Esophagus squamous epithelium (tissue), 5 donors: ENCODE results near the gene PMM2. TPM values are rescaled to one million over a fixed set of nuclear protein-coding genes. Genes with fewer than 3 reads are reported as not detected.

Experiments used
- DNase-seq: peaks from one replicate; lab custom pipeline; 2025; lab: John Stamatoyannopoulos, UW
- H3K27ac ChIP-seq, 4 donors: fragments of 200-600 bp; sonication (generic); one replicate each; pipeline ENCODE4 v1.5.1; 2016 to 2019; ENCODE audit warnings: mild to moderate bottlenecking in 1 of 4
- H3K27me3 ChIP-seq, 4 donors: fragments of 200-600 bp; sonication (generic); 1 replicate in 3 of 4; 2 replicates in 1 of 4; pipeline versions ENCODE4 v1.5.1 to v1.6.0; 2017 to 2021; ENCODE audit warnings: antibody characterized with exemption in 1 of 4
- H3K36me3 ChIP-seq, 3 donors: fragments of 200-600 bp; sonication (generic); one replicate each; pipeline ENCODE4 v1.5.1; 2016 to 2019
- H3K4me1 ChIP-seq, 3 donors: fragments of 200-600 bp; sonication (generic); one replicate each; pipeline ENCODE4 v1.5.1; 2017 to 2019
- H3K4me3 ChIP-seq, 4 donors: fragments of 200-600 bp; sonication (generic); 1 replicate in 3 of 4; 2 replicates in 1 of 4; pipeline ENCODE4 v1.5.1; 2016 to 2019; ENCODE audit warnings: mild to moderate bottlenecking in 2 of 4, moderate library complexity in 1 of 4
- H3K9me3 ChIP-seq, 3 donors: fragments of 200-600 bp; sonication (generic); one replicate each; pipeline ENCODE4 v1.5.1; 2016 to 2019
- POLR2A ChIP-seq, 4 donors: fragments of 450-650 bp; IDR thresholded peaks; one replicate each; pipeline ENCODE4 v1.6.1; 2017; ENCODE audit warnings: antibody characterized with exemption in 4 of 4, mild to moderate bottlenecking in 4 of 4, moderate library complexity in 3 of 4
- WGBS, 2 donors: methylation state at CpG; one replicate each; pipeline ENCODE4 v1.1.5; 2018; 5-methylcytosine and 5-hydroxymethylcytosine counted together
- intact Hi-C: fragments of 100-400 bp; cut with DNase I; formaldehyde crosslinking; loops from one replicate; pipeline ENCODE4 v1.15.0; 2022
- total RNA-seq, 4 donors: library from RNA; depleted of rRNA; stranded (reverse); fragments of >200 nt; gene quantifications; one replicate each; pipeline ENCODE4 v1.1.0, GENCODE V29; 2016
- TF ChIP-seq, protein P1 (sequence below), 6 experiments: fragments of 450-650 bp in 4 of 6; fragments of 200-600 bp in 2 of 6; sonication (generic) in 2 of 6; IDR thresholded peaks; one replicate each; pipeline ENCODE4 v1.5.1; 2016 to 2019; ENCODE audit warnings: antibody characterized with exemption in 6 of 6, mild to moderate bottlenecking in 4 of 6, moderate library complexity in 4 of 6
- donor health status: DM: yes; HTN: yes; CAD: no.

PMM2 gene
- total RNA-seq, 4 donors from 2014 or later, result 36.3 to 54.3 (median 41.4) TPM

DNA sequence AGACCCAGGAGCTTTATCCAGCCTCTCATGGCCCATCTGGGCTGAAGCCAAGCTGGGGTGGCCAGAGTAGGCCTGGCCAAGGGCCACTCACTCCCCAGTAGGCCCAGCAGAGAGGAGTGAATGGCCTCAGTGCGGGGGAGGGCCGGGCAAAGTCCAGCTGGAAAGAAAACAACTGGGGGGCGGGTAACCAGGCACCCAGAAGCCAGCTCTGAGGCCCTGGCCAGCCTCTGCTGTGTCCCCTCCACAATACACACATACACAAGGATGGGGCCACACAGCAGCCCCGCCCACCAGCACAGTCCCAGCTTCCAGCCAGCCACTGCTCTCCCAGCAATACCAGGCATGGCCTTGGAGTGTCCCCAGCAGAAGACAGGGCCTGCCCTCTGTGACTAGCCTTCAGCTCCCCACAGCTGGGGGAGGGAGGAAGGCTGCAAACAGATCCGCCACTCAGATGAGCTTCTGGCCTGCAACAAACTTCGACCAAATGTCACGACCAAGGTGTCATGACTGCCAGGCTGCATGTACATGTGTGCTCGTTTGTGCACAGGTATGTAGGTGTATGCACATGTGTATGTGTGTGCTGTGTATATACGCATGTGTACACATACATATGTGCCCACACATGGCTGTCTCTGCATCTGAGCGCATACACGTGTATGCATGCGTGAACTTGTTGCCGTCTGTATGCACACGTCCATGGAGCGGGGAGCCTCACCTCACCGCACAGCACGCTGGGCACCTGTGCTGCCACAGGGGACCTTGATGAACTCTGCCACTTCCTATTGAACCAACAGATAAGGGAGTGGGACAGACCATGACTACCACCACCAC lies 66.2 kb downstream of the PMM2 start:
- no peak for TF ChIP-seq POLR2A (IDR thresholded peaks at IDR 0.05)
- TF ChIP-seq, protein P1, sequence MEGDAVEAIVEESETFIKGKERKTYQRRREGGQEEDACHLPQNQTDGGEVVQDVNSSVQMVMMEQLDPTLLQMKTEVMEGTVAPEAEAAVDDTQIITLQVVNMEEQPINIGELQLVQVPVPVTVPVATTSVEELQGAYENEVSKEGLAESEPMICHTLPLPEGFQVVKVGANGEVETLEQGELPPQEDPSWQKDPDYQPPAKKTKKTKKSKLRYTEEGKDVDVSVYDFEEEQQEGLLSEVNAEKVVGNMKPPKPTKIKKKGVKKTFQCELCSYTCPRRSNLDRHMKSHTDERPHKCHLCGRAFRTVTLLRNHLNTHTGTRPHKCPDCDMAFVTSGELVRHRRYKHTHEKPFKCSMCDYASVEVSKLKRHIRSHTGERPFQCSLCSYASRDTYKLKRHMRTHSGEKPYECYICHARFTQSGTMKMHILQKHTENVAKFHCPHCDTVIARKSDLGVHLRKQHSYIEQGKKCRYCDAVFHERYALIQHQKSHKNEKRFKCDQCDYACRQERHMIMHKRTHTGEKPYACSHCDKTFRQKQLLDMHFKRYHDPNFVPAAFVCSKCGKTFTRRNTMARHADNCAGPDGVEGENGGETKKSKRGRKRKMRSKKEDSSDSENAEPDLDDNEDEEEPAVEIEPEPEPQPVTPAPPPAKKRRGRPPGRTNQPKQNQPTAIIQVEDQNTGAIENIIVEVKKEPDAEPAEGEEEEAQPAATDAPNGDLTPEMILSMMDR (IDR thresholded peaks at IDR 0.05), result no peak
- H3K27me3 ChIP-seq, result no peaks in the 10 kb centered on the region
- H3K9me3 ChIP-seq, result no peaks in the 10 kb centered on the region
- peak overlapping the region; percentile 24 to 61 (median 54) for H3K27ac ChIP-seq
- H3K4me1 ChIP-seq, result peaks cover 46 to 96% (median 75%) of the 10 kb centered on the region in 3 donors
- DNase-seq, result no peak
- 53 to 57% methylated on average over 11 to 12 of the region's 17 CpGs for WGBS, 2 donors
- peaks cover 0 to 16% (median 5%) of the 10 kb centered on the region in 3 donors for H3K36me3 ChIP-seq
- intact Hi-C loops, result no loop called here
- H3K4me3 ChIP-seq, result no peak overlapping the region

DNA sequence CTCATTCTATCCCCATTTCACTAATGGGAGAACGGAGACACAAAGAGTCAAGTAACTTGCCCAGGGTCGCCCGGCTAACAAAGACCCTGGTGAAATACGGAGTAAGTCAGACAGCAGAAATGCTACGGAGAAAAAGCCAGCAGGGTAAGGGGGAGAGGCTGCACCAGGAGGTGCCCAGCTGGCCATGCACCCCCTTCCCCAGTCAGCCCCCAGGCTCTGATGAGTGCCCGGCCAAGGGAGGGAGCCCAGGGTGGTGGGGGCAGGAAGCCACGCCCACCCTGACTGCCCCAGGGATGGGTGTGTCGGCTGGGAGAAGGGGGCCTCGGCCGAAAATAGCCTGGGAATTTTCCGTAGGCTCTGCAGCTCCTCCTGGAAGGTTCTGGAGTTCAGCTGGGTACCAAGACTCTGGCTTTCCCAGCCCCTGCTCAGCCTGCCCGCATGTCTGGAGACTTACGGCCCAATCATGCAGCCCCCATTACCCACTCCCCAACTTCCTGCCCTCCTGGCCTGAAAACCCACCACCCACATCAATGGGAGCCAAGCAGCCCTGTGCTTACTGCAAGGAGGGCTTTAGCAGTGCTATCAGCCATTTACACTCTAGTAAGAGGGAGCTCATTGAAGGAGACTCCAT lies 67.0 kb downstream of the PMM2 start:
- no peak for DNase-seq
- Histone ChIP-seq H3K4me1 (peaks cover 46 to 94% (median 70%) of the 10 kb centered on the region in 3 donors), H3K27ac (peak overlapping the region in 3 of 4 donors; percentile 36 to 57 (median 52))

DNA sequence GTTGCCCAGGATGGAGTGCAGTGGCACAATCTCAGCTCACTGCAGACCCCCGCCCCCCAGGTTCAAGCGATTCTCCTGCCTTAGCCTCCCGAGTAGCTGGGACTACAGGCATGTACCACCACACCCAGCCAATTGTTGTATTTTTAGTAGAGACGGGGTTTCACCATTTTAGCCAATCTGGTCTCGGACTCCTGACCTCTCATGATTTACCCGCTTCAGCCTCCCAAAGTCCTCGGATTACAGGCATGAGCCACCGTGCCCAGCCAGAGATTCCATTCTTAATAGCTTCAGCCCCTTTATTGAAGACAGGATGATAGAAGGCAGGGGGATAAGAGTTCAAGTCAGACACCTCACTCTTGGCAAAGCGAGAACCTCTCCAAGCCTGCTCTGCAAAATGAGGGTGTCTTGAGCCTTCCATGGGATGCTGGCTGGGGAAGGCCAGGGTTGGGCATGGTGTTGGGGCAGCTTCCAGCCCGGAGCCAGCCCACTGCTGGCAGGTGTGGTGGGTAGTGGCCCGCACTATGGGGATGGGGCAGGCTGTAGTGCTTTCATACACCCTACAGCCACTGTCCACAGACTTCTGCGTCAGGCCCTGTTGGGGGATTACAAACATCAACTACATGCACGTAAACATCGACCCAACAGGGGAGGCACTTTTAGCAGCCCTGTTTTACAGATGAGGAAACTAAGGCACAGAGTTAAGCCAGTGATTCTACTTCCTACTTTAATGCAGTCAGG lies 67.7 kb downstream of the PMM2 start:
- peak overlapping the region in 1 of 4 donors; percentile 20 for H3K4me3 ChIP-seq
- H3K27me3 ChIP-seq, result no peaks in the 10 kb centered on the region
- 90 to 95% methylated on average over 6 to 13 of the region's 14 CpGs for WGBS, 2 donors
- intact Hi-C loops, result no loop called here
- DNase-seq, result no peak
- H3K9me3 ChIP-seq, result no peaks in the 10 kb centered on the region
- H3K27ac ChIP-seq, result peak overlapping the region in 3 of 4 donors; percentile 36 to 95 (median 57)
- TF ChIP-seq, protein P1 (IDR thresholded peaks at IDR 0.05), result no peak
- TF ChIP-seq POLR2A (IDR thresholded peaks at IDR 0.05), result no peak
- H3K4me1 ChIP-seq, result peaks cover 46 to 94% (median 68%) of the 10 kb centered on the region in 3 donors
- peaks cover 0 to 6% (median 0%) of the 10 kb centered on the region in 3 donors for H3K36me3 ChIP-seq

More for the DNA sequence above, 67.0 kb downstream of the PMM2 start:
- Histone ChIP-seq H3K27me3 (no peaks in the 10 kb centered on the region), H3K9me3 (no peaks in the 10 kb centered on the region), H3K36me3 (peaks cover 0 to 8% (median 0%) of the 10 kb centered on the region in 3 donors), H3K4me3 (peak overlapping the region in 1 of 4 donors; percentile 20)
- intact Hi-C loops, result no loop called here
- TF ChIP-seq, protein P1 (IDR thresholded peaks at IDR 0.05), result no peak
- TF ChIP-seq POLR2A (IDR thresholded peaks at IDR 0.05), result no peak
- 51 to 59% methylated on average over 5 to 9 of the region's 13 CpGs for WGBS, 2 donors

DNA sequence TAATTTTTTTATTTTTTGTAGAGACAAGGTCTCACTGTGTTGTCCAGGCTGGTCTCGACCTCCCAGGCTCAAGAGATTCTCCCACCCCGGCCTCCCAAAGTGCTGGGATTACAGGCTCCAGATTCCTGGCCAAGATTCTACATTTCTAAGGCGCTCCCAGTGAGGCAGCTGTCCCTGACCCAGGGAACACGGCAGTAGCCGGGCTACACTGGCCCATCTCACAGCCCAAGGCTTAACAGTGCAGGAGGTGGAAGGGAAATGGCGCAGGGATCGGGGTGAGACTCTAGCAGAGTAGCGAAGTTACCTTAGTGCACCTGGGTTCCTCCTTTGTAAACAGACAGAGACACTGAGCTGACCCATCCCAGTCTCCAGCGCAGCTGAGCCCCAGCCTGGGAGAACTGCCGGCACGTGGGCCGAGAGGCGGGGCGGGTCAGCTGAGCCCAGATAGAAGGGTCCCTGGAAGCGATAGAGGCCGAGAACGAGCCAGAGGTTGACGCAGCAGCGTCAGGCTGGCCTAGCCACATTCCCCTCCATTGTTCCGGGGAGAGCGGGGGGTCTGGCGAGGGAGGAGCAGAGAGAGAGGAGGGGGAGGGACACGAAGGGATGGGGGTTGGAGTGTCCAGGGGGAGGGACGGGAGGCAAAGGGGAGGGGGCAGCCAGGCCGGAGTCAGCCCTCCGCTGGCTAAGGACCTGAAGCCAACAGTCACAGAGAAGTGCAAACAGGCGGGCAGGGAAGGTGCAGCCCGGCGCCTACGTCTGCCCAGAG lies 68.7 kb downstream of the PMM2 start:
- Histone ChIP-seq H3K9me3 (no peaks in the 10 kb centered on the region), H3K27me3 (no peaks in the 10 kb centered on the region), H3K4me1 (peaks cover 46 to 94% (median 67%) of the 10 kb centered on the region in 3 donors), H3K36me3 (peaks cover 0 to 6% (median 0%) of the 10 kb centered on the region in 3 donors), H3K4me3 (peak overlapping the region; percentile 65 to 90 (median 80)), H3K27ac (peak overlapping the region; percentile 94 to 96 (median 94))
- 46 to 56% methylated on average over 5 to 16 of the region's 30 CpGs for WGBS, 2 donors
- intact Hi-C loops, result no loop called here
- TF ChIP-seq, protein P1 (IDR thresholded peaks at IDR 0.05), result no peak
- TF ChIP-seq POLR2A (IDR thresholded peaks at IDR 0.05), result no peak
- no peak for DNase-seq
